Measurements from ENCODE around the gene CCDC57.

DNA sequence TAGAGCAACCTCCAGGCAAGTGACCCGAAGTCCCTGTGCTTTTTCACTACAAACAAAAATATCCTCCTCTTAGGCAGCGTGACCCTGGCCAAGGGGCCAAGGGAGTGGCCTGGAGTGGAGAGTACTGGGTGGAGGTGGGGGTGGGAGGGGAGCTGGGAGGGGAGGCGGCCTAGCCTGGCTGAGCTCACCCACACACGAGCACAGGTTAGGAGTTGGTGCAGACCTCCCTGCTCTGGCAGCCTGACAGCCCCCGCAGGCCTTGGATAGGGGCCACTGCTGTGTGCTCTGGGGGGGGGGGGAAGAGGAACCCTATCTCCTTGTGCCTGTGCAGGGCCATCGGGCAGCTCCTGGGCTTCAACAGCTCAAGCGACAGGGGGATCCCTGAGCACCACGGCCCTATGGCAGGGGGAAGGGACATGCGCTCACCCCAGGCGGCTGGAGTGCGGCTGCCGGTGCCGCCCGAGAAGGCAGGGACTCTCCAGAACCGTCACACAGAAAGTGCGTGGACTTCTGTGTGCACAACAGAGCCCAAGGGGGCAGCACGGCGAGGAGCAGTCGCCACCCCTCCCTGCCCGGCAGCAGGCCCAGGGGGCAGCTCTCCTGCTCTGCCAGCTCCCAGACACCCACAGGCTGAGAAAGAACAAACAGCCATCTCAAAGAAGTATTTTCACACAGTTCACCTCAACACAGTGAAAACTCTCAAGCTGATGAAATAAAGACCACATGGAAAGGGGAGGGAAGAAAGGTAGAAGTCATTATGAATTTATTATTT, 29.5 kb upstream of the CCDC57 start:
- TF ChIP-seq, protein P1, sequence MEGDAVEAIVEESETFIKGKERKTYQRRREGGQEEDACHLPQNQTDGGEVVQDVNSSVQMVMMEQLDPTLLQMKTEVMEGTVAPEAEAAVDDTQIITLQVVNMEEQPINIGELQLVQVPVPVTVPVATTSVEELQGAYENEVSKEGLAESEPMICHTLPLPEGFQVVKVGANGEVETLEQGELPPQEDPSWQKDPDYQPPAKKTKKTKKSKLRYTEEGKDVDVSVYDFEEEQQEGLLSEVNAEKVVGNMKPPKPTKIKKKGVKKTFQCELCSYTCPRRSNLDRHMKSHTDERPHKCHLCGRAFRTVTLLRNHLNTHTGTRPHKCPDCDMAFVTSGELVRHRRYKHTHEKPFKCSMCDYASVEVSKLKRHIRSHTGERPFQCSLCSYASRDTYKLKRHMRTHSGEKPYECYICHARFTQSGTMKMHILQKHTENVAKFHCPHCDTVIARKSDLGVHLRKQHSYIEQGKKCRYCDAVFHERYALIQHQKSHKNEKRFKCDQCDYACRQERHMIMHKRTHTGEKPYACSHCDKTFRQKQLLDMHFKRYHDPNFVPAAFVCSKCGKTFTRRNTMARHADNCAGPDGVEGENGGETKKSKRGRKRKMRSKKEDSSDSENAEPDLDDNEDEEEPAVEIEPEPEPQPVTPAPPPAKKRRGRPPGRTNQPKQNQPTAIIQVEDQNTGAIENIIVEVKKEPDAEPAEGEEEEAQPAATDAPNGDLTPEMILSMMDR (IDR thresholded peaks at IDR 0.05): no peak
- no peak for TF ChIP-seq POLR2A (IDR thresholded peaks at IDR 0.05)

Data from thyroid gland (tissue), 4 donors.